Stimulated activated CD4-positive, alpha-beta T cell treated with anti-CD3 and anti-CD28 coated beads, TNF-alpha, amount 100 ng/mL, for 4 hours (primary cell): ENCODE measurements around the gene PTPRG.
"Not testable (repeated sequence)": the region's sequence is repeated elsewhere in the genome, so short reads cannot be mapped to it uniquely, and the experiment has no call there.

Experiments used
- DNase-seq, 3 experiments: peaks; one replicate each; pipeline ENCODE4 v3.0.0-alpha.2; 2020; ENCODE audit warnings: low read depth in 3 of 3

The PTPRG gene

DNA sequence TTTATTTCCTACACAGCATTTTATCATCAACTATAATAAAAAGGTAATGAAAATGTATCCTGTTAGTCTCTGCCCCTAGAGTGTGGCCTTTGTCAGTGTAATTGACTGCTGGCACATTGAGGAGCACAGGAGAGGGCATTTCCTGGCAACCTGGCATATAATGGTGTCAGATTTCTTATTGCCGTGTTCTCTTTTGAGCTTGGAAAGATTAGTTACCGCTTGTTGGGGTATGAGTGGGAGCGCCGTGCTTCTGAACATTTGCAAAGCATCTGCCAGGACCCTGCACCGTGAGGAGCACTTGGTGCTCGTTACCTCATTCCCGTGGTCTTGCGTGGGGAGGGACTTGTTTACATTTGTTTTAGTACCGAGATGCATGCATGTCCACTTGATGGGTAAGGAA, 124.4 kb downstream of the PTPRG start:
- no peak for DNase-seq

DNA sequence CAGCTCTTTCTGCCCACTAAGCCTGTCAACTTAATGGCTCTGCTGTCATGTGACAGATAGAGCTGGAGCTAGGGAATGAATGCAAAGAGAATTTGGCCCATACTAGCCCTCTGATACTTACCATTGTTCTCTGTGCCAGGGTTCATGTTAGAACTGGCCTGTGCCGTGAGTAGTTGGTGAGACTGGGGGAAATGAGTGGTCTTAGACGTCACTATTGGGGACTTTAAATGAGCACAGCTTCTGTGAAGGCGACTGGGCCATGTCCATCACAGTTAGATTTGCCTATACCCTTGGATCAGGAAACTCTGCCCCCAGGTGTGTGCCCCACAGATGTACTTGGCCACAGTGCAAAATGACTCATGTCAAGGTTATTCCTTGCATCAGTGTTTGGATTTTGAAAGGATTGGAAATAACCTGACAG, 124.9 kb downstream of the PTPRG start:
- no peak for DNase-seq

DNA sequence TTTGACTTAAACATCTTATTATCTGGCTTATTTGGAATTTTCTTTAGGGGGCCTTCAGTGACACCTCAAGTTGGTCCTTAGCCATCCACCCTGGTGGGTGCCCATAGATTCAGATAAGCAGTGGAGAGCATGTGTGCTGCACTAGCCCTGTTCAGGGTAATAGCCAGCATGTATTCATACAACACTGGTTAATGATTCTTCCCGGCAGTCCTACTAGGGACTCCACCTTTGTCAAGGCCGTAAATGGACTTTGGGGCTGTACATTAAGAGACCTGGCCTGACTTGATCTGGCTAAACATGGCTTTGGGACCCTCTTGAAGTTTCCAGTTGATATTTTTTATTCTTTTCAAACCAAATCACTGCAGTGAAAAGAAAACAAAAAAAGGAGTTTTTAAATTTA, 125.8 kb downstream of the PTPRG start:
- no peak for DNase-seq

DNA sequence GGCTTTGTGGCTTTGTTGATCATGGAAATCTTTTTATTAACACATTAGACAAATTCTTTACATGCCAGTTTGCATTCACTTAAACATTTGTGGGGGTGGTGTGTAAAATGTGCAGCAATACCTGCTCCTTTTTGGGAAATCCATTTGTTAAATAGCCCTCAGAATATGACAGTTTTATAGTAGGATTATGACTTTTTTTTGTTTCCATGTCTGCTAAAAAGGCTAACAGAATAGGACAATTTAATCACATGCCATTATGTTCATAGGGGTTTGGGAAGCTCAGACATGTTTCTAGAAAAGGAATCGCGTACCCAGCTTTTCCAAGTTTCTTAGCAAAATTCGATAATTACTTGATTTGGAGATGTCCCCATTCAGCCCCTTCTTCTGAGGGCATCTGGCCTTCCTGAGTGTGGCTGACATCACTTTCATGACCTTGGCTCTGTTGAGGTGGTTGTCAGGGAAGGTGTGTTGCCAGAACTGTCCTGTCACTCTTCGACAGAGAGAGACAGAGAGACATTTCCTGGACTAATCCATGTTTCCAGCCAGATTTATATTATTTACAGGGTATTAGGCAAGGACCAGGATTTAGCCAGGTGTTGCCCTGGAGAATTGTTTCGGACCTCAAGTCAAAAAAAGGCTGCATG, 126.4 kb downstream of the PTPRG start:
- DNase-seq = no peak

DNA sequence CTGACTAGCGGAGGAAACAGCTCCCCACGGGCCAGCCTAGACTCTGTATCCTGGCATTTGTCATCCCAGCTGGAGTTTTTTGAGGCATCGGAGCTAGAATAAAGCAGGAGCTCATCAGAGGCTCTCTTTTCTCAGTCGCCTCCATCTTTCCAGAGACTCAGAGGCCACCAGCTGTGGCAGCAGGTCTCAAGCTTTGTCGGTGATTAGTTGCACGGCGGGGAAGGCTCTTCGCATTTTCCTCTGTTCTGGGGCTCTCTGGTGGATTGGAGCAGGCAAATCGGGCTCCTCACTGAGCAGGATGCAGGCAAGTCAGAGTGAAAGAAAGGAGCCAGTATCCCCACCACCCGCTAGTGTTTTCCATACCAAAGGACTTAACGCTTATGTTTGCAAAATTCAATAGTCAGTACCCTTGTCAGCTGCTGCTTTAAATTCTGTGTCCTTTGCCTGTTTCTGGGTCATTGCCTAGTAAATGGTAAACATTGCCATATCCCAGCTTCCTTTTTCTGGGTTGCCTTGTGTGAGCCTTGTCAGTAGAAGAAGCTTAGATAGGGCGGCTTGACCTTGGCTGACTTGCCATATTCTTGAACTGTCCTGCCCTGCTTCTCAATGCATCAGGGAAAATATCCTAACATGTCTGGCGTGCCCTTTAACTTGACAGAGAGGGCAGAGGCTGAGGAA, 127.1 kb downstream of the PTPRG start:
- no peak for DNase-seq

DNA sequence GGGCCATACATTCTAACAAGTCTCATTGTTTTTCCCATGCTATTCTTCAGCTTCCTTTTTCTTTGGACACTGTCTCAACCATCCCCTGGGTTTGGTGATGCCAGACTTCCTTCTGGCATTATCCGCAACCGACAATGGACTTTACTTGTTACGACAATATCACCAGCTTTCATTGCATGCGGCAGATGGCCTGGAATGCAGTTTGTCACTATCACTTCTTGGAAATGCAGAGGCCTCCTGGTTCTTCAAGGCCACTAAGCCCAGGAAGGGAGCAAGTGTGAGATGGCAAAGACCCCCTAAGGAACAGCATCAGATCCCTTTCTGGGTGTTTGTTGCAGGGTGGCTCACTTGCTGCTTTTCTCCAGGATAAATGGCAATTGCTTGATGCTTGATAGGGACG, 128.6 kb downstream of the PTPRG start:
- no peak for DNase-seq

DNA sequence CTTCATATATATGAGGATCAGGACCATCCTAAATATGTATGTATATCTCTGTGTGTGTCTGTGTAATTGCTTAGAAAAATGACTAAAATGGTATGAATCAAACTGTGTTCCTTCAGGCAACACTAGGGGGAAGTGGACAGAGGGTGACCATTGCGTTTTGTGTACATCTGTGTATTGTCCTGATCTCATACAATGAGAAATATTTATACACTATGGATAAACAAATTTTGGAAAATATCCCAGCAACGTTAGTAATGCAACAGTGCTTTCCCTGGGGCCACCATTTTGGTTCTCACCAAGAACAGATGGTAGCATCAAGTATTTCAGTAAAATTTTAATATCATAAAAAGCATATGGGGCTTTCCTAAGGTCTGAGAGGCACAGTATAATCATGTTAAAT, 130.1 kb downstream of the PTPRG start:
- DNase-seq = no peak

DNA sequence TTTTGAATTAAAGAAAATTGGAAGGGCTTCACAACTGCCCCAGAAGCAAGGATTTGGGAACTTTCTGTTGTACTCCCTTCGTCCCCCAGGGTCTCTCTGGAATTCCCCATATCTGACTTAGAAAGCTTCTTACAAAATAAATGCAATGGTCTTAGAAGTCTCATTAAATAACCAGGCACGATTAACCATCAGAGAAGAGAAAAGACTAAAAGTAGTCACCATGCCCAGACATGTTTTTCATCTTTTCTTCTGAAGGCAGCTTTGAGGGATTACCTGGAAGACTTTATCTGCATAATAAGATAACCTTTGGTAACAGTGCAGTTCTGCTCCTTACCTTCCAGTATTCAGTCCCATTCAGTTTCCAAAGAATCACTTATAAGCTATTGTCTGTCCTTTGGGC, 135.9 kb downstream of the PTPRG start:
- DNase-seq = no peak

DNA sequence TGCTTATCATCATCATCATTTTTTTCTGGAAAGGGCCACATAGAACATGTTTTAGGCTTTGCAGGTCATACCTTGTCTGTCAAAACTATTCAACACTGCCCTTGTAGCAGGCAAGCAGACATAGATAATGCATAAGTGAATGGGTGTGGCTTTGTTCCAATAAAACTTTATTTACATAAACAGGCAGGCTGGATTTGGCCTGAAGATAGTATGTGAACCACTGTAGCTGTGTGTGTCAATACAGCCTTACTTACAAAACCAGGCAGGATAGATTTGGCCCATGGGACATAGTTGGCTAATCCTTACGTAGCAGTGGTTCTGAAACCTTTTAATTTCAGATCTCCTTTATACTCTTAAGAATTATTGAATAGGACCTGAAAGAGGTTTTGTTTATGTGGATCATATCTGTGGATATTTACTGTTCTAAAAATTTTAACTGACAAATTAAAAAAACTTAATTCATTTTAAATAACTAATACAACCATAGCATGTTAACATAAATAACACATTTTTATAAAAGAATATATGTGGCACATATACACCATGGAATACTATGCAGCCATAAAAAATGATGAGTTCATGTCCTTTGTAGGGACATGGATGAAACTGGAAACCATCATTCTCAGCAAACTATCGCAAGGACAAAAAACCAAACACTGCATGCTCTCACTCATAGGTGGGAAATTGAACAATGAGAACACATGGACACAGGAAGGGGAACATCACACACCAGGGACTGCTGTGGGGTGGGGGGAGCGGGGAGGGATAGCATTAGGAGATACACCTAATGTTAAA, 137.1 kb downstream of the PTPRG start:
- DNase-seq = not testable (repeated sequence)

DNA sequence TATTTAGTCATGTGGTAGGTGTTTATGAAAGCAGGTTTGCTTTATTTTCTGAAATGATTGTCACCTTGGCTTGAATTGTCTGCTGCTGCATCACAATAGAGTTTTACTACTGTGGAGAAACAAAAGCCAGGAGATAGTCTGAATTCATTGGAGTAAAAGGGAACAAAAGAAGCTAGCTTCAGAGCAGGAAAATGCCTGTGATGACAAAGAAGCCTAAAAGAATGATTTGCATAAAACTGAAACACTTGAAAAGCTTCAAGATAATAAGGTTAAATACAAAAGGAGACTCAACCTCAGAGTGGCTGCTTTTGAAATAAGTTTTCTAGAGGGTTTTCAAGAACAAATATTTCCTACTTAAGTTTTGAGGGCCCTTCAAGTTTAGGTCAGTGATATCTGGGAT, 138.3 kb downstream of the PTPRG start:
- DNase-seq = no peak

DNA sequence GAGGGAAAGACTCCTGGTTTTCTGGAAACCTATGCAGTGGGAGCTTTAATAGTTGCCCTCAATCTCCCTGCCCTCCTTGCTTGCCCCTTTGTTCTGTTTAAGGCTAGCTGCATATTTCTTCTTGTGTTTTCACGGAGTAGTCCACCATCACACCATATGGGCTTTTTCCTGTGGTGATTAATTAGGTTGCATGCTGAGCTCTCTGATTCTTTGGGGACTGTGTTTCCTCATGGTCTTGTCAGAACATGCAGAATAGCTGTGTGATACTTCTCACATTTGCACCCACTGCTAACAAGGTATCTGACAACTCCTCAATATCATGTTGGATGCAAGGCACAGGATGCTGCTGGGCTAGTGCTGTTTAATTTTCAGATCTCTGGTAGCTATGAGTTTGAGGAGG, 139.6 kb downstream of the PTPRG start:
- DNase-seq = no peak

DNA sequence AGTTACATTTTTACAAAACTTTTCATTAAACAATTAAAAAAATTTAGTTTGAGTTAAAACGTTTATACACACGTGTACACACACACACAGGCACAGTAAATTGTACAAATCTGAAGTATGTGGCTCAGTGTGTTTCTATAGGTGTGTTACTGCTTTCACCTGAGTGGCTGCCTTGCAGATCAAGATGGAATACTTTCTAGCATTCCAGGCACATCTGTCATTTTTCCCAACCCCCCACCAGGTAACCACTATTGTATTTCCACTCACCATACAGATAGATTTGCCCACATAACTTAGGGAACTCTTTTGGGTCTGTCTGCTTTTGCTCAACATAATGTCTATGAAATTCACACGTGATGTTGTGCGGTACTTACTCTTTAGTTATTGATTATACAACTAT, 141.1 kb downstream of the PTPRG start:
- no peak for DNase-seq

DNA sequence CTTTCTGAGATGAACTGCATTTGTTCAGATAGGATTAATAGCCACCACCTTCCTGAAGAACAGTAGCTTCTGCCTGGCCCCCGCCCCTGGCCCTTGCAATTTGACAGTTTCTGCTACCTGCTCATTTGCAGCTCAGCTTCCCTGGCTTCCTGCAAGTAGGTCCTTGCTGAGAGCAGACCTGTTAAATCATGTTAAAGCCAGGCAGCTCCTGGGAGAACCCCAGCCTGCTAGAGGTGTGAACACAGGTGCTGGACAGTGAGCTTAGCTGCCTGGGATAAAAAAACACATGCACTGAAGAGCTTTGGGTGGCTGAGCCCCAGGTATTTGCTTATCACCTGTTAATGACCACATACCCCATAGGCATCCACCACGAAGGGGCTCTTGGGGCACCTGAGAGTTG, 143.4 kb downstream of the PTPRG start:
- no peak for DNase-seq

DNA sequence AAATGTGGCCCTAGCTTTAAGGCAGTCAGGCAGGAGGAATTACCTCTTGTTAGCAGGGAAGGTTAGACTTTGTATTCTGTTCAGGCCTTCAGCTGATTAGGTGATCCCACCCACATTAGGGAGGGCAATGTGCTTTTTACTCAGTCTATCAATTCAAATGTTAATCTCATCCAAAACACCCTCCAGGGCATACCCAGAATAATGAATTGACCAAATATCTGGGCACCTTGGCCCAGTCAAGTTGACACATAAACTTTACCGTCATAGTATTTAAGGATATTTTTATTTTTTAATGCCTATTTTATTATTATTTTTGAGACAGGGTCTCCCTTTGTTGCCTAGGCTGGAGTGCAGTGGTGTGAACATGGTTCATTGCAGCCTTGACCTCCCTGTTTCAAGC, 146.1 kb downstream of the PTPRG start:
- DNase-seq = no peak

DNA sequence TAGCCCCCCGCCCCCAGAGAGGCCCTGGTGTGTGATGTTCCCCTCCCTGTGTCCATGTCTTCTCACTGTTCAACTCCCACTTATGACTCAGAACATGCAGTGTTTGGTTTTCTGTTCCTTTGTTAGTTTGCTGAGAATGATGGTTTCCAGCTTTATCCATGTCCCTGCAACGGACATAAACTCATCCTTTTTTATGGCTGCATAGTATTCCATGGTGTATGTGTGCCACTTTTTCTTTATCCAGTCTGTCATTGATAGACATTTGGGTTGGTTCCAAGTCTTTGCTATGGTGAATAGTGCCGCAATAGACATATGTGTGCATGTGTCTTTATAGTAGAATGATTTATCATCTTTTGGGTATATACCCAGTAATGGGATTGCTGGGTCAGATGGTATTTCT, 149.5 kb downstream of the PTPRG start:
- not testable (repeated sequence) for DNase-seq

DNA sequence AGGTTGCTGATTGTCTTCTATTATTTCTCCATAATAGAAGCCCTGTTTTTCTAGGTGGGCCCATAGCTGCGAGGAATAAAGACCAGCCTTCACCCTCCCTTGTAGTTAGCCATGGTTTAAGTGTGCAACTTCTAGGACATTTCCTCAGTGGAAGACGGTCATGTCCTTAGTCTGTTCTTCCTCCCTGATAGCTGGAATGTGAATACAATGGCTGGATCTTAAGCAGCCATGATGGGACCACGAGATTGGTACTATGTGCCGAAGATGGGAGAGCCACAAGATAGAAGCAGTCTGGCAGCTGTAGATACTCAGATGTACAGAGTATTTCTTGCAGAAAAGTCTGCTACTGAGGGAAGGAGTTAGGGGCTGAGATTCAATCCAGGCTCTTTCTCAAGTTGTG, 152.9 kb downstream of the PTPRG start:
- DNase-seq = no peak

DNA sequence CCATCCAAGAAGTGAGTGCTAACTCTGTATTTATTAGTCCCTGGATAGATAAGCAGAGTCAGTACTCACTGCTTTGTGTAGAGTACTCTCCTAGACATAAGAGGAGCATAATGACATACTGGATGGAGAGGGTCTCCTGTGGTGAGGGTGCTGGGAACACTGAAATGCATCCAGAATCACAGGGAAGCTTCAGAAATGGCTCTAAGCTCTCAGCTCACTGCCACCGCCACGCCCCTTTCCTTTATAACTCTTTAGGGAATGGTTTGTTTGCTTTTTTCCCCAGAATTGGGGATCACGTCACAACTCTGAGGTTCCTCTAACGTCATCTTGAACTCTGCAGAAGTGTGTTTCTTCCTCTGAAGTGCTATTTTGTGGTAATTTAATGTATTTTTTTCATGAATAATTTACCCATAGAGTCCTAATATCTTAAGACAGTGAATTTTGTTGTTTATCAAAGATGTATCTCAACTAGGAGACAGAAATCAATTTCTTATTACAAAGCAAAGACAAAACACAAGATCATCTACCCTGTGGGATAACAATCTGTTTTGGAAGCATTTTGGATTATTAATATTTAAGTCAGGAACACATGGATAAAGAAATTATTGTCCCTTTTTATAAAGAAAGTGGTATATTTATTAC, 154.6 kb downstream of the PTPRG start:
- DNase-seq = no peak

DNA sequence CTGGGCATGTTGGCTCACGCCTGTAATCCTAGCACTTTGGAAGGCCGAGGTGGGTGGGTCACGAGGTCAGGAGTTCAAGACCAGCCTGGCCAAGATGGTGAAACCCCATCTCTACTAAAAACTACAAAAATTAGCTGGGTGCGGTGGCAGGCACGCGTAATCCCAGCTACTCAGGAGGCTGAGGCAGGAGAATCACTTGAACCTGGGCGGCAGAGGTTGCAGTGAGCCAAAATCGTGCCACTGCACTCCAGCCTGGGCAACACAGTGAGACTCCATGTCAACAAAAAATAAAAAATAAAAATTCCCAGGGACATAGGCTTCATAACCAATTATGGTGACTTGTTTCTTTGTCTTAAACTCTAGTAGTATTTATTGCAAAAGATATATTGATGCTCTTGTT, 155.3 kb downstream of the PTPRG start:
- not testable (repeated sequence) for DNase-seq

DNA sequence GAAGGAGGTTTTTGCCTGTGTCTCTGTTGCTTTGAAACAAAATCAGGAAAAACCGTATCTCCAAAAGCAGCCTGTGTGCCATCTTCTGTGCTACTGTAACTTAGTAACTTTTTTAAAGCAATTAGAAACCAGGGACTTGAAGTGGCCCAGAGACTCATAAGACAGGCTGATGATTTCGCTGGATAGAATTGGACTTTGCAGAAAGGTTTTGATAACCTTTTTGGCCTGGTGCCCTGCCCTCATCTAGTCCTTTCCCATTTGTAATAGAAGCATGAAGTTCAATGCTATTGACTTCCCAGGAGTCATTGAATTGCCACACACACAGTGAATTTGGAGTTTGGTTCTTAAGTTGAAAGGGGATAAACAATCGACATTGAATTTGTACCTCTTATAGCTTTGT, 157.2 kb downstream of the PTPRG start:
- DNase-seq = no peak

DNA sequence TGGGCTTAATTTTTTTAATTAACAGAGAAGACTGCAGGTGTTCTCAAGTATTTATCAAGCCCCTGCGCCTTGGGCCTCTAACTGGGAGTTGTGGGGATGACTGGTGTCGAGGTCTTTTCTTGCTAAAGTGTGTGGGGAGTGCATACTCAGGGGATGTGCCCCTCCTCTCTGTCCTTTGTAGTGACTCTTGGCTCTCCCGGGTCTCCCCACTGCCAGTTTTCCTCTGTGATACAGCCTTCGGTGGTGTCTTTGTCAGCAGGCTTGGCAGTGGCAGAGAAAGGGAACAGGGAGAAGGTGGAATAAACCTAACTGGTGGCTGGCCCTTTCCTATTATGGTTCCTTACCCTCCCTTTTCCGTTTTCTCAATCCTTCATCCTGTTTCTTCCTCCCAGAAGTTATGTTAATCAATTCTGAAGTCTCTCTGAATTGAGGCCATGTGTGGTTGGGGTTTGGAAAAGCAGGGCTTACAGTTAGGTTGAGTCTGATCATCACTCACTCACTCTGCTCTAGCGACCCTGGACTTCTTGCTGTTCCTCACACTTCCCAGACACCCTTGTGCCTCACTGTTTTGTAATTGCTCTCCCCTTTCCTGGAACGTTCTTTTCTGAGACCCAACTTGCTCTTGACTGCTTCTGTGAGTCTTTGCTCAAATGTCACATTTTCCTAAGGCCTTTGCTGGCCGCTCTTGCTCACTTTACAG, 158.1 kb downstream of the PTPRG start:
- no peak for DNase-seq

DNA sequence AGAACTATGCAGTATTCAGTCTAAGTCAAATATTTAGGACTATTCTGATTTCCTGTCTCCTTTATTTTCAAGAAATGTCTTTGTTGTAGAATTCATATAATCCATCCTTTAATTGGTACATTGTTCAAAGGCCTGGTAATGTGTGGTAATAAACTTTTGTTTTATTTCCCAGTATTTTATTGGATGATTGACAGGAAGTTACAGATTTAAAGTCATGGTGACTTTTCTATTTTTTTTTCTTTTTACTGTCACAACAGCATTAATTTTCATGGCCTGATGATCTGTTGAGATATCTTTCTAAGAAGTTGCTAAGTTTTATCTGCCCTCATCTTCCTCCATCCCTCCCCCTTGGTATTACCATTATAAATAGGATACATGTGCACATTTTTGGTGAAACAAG, 161.7 kb downstream of the PTPRG start:
- no peak for DNase-seq

DNA sequence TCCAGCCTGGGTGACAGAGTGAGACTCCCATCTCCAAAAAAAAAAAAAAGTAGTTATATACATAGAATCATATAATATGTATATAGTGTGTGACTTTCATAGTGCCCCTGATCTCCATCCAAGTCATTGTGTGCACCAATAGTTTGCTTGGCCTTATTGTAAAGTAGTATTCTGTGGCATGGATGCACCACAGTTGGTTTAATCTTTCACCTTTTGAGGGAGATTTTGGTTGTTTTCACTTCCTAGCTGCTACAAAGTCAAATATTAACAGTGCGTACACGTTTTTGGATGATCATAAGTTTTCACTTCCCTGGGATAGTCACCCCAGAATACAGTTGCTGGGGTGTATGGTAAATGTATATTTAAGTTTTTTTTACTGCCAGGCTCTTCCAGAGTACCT, 162.8 kb downstream of the PTPRG start:
- DNase-seq = no peak
